ENCODE data around the gene KIAA0232.

The KIAA0232 gene

DNA sequence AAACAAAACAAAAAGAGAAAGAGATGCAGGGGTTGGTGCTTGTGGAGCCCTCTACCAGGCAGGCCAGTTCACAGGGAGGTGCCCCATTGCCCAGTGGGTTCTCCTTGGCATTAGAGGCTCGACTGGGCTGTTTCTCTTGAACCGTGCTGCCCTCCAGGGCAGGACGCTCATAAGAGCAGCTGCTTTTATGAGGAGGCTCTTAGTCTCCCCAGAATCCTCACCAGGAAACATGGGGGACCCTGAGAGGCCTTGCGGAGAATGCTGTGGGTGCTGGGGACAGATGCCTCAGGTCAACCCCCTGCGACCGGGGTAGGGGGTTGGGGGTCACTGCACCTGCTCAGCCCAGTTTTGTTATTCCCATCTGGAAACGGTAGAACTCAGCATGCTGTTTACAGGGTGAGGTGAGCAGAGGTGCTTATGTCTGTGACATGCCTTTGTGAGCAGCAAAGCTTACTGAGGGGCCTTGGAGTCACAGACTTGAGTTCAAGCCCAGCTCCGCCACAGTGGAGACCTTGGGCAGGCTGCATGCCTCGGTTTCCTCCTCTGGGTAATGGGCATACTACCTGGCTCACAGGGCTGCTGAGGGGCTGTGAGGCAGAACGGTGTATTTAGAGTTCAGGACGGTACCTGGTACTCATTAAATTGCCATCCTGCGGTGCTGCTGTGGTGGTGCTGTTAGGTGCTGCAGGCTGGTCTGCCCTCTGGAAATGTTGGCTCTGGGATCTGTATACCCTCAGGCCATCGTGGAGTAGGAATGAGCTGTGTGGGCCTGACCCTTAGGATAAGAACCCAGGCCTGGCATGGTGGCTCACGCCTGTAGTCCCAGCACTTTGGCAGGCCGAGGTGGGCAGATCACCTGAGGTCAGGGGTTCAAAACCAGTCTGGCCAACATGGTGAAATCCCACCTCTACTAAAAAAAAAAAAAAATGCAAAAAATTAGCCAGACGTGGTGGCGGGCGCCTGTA, 132.8 kb downstream of the KIAA0232 start:
- DNase-seq (ENCODE audit: insufficient read length, low spot score), result no peak
- TF ChIP-seq TAF1 (IDR thresholded peaks at IDR 0.05; ENCODE audit: low read depth, low read length) (no peak), PAX5 (IDR thresholded peaks at IDR 0.05; ENCODE audit: insufficient read depth, low read length, severe bottlenecking) (no peak), POLR2A (IDR thresholded peaks at IDR 0.05; ENCODE audit: low read depth, low read length) (no peak), POU2F2 (IDR thresholded peaks at IDR 0.05; ENCODE audit: low read depth, low read length) (no peak), POLR2AphosphoS5 (IDR thresholded peaks at IDR 0.05; ENCODE audit: low read depth, low read length) (no peak), SPI1 (IDR thresholded peaks at IDR 0.05; ENCODE audit: low read depth, low read length) (no peak)
- no peak for FAIRE-seq

DNA sequence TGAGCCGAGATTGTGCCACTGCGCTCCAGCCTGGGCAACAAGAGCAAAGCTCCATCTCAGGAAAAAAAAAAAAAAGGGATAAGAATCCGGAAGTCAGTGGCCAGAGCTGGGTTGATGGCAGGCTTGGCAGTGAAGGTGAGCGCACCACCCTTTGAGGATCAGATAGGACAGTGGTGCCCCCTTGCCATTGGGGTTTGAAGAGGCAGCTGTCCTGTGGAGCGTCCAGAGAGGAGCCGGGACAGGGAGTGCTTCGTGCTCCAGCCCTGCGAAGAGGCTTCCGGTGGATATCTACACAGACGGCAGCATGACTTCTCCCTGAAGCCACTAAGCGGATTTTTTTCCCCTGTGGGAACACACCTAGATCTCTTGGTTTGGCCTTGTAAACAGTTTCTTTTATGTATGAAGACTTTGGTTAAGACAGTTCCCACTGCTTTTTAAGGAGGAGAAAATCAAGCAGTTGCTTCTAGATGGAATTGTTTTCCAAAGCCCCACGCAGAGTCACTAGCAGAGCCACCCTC, 133.6 kb downstream of the KIAA0232 start:
- DNase-seq (ENCODE audit: insufficient read length, low spot score) (no peak), FAIRE-seq (no peak)
- no peak for TF ChIP-seq TAF1 (IDR thresholded peaks at IDR 0.05; ENCODE audit: low read depth, low read length)
- no peak for TF ChIP-seq POLR2AphosphoS5 (IDR thresholded peaks at IDR 0.05; ENCODE audit: low read depth, low read length)
- TF ChIP-seq POLR2A (IDR thresholded peaks at IDR 0.05; ENCODE audit: low read depth, low read length), result no peak
- TF ChIP-seq POU2F2 (IDR thresholded peaks at IDR 0.05; ENCODE audit: low read depth, low read length), result no peak
- no peak for TF ChIP-seq SPI1 (IDR thresholded peaks at IDR 0.05; ENCODE audit: low read depth, low read length)
- TF ChIP-seq PAX5 (IDR thresholded peaks at IDR 0.05; ENCODE audit: insufficient read depth, low read length, severe bottlenecking), result no peak

DNA sequence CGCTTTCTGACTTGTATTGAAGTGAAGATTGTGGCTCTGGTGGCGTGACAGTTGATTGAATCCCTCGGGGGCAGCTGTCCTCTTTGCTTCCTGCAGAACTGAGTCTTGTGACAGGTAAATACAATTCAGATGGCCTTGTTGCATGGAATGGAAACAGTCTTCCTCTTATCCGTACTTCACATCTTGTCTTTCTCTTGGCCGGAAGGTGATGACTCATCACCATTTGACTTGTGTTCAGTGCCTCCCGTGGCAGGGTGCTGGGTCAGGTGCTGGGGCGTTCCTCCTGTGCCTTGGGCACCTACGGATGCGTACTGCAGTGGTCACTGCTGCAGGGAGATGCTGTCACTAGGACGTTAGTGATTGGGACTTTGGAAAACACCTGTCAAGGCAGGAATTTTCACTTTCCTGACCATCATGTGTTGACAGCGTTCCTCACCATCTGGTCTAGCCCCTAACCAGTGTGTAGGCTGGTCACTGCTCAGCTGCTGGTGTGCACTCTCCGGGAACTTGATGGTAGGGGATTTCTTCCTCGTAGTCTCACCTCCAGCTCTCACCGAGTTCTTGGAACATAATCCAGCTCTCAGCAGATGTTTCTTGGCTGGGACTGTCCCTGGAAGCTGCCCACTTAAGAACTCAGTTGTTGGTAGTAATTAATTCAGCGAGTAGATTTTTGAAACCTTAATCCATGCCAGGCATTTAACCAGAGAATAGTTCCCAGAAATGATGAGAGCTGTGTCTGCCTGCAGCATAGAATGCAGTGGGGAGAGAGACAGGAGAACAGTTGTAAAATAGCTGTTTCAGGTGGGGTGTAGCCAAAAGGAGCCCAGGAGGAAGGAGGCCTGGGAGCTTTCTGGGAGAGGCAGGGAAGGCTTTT, 134.3 kb downstream of the KIAA0232 start:
- no peak for DNase-seq (ENCODE audit: insufficient read length, low spot score)
- TF ChIP-seq POLR2A (IDR thresholded peaks at IDR 0.05; ENCODE audit: low read depth, low read length), result no peak
- TF ChIP-seq PAX5 (IDR thresholded peaks at IDR 0.05; ENCODE audit: insufficient read depth, low read length, severe bottlenecking), result no peak
- no peak for TF ChIP-seq SPI1 (IDR thresholded peaks at IDR 0.05; ENCODE audit: low read depth, low read length)
- no peak for TF ChIP-seq POLR2AphosphoS5 (IDR thresholded peaks at IDR 0.05; ENCODE audit: low read depth, low read length)
- no peak for TF ChIP-seq TAF1 (IDR thresholded peaks at IDR 0.05; ENCODE audit: low read depth, low read length)
- no peak for TF ChIP-seq POU2F2 (IDR thresholded peaks at IDR 0.05; ENCODE audit: low read depth, low read length)
- FAIRE-seq, result peak; percentile 68

DNA sequence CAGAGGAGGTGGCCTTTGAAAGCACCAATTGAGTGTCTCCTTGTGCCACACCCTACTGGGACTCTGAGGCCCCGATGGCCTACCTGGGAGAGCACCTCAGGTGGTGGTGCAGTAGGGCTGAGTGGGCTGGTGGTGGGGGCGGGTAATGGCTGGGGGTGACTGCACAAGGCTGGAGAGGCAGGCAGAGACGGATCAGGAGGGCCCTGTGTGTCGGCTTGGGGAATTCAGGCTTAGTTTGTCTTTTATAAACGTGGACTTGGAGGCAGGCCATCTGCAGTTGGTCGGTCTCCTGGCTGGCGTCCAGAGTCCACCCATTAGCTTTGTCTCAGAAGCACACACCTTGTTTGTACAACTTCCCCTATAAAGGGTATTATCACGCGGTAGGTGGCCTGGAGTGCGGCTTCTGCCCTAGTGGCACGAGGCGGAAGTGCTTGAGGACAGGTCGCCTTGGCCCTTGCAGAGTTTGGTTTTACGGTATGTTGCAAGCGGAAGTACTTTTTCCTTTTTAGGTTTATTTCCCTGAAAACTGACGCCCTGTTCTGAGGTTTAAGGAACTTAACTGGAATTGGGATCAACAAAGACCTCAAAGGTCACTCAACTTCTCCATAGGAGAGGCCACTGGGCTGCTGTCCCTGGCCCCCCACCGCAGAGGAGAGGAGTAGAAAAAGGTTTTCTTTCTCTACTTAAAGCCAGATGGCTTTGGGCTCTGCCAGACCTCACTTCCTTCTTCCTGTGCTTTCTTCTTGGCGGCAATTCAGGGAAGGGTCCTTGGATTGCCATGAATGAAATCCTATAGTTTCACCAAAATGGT, 135.1 kb downstream of the KIAA0232 start:
- FAIRE-seq (peak; percentile 52), DNase-seq (ENCODE audit: insufficient read length, low spot score) (no peak)
- no peak for TF ChIP-seq TAF1 (IDR thresholded peaks at IDR 0.05; ENCODE audit: low read depth, low read length)
- TF ChIP-seq SPI1 (IDR thresholded peaks at IDR 0.05; ENCODE audit: low read depth, low read length), result no peak
- no peak for TF ChIP-seq POLR2AphosphoS5 (IDR thresholded peaks at IDR 0.05; ENCODE audit: low read depth, low read length)
- no peak for TF ChIP-seq PAX5 (IDR thresholded peaks at IDR 0.05; ENCODE audit: insufficient read depth, low read length, severe bottlenecking)
- TF ChIP-seq POLR2A (IDR thresholded peaks at IDR 0.05; ENCODE audit: low read depth, low read length), result no peak
- no peak for TF ChIP-seq POU2F2 (IDR thresholded peaks at IDR 0.05; ENCODE audit: low read depth, low read length)

DNA sequence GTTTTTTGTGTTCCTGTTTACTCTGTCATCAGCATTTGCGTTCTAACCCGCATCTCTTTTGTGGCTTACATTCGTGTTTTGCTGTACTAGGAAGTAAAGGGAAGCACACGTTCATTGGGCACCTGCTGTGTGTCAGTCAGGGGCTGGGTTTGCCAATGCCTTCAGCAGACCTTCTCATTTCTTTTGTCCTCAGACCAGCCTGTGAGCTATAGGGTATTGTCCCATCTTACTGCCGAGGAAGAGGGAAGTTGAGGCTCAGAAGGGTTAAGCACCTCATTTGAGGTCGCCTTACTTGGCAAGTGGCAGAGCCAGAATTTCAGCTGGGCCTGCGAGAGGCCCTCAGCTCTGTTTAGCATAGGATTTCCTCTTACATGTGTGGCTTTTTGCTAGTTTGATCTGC, 135.8 kb downstream of the KIAA0232 start:
- TF ChIP-seq PAX5 (IDR thresholded peaks at IDR 0.05; ENCODE audit: insufficient read depth, low read length, severe bottlenecking) (no peak), POLR2AphosphoS5 (IDR thresholded peaks at IDR 0.05; ENCODE audit: low read depth, low read length) (no peak), POU2F2 (IDR thresholded peaks at IDR 0.05; ENCODE audit: low read depth, low read length) (no peak), TAF1 (IDR thresholded peaks at IDR 0.05; ENCODE audit: low read depth, low read length) (no peak), SPI1 (IDR thresholded peaks at IDR 0.05; ENCODE audit: low read depth, low read length) (no peak), POLR2A (IDR thresholded peaks at IDR 0.05; ENCODE audit: low read depth, low read length) (no peak)
- FAIRE-seq (peak; percentile 76), DNase-seq (ENCODE audit: insufficient read length, low spot score) (no peak)

DNA sequence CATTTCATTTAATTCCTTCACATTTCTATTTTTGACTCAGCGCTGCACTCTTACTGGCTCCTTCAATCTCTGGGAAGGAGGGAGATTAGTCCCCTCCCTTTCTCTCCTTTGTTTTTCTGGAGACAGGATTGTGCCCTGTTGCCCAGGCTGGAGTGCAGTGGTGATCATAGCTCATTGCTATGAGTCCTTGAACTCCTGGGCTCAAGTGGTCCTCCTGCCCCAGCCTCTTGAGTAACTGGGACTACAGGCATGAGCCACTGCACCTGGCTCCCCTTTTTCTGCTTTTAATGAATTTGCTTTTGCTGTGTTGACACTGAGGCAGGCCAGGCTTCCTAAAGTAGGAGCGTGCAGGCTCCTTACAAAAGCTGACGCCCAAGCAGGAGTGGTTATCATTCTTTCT, 137.6 kb downstream of the KIAA0232 start:
- no peak for TF ChIP-seq SPI1 (IDR thresholded peaks at IDR 0.05; ENCODE audit: low read depth, low read length)
- TF ChIP-seq POU2F2 (IDR thresholded peaks at IDR 0.05; ENCODE audit: low read depth, low read length), result no peak
- no peak for TF ChIP-seq POLR2AphosphoS5 (IDR thresholded peaks at IDR 0.05; ENCODE audit: low read depth, low read length)
- TF ChIP-seq TAF1 (IDR thresholded peaks at IDR 0.05; ENCODE audit: low read depth, low read length), result no peak
- no peak for TF ChIP-seq POLR2A (IDR thresholded peaks at IDR 0.05; ENCODE audit: low read depth, low read length)
- TF ChIP-seq PAX5 (IDR thresholded peaks at IDR 0.05; ENCODE audit: insufficient read depth, low read length, severe bottlenecking), result no peak
- no peak for DNase-seq (ENCODE audit: insufficient read length, low spot score)
- FAIRE-seq, result no peak

DNA sequence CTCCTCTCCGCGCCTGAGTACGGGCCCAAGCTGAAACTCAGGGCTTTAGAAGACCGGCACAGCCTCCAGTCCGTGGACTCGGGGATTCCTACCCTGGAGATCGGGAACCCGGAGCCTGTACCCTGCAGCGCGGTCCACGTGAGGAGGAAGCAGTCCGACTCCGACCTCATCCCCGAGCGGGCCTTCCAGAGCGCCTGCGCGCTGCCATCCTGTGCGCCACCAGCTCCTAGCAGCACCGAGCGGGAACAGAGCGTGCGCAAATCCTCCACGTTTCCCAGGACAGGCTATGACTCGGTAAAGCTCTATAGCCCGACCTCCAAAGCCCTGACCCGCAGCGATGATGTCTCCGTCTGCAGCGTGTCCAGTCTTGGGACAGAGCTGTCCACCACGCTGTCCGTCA, 141.0 kb downstream of the KIAA0232 start:
- FAIRE-seq, result no peak
- no peak for DNase-seq (ENCODE audit: insufficient read length, low spot score)
- TF ChIP-seq PAX5 (IDR thresholded peaks at IDR 0.05; ENCODE audit: insufficient read depth, low read length, severe bottlenecking), result no peak
- TF ChIP-seq TAF1 (IDR thresholded peaks at IDR 0.05; ENCODE audit: low read depth, low read length), result no peak
- TF ChIP-seq POLR2A (IDR thresholded peaks at IDR 0.05; ENCODE audit: low read depth, low read length), result no peak
- TF ChIP-seq SPI1 (IDR thresholded peaks at IDR 0.05; ENCODE audit: low read depth, low read length), result no peak
- no peak for TF ChIP-seq POLR2AphosphoS5 (IDR thresholded peaks at IDR 0.05; ENCODE audit: low read depth, low read length)
- no peak for TF ChIP-seq POU2F2 (IDR thresholded peaks at IDR 0.05; ENCODE audit: low read depth, low read length)

DNA sequence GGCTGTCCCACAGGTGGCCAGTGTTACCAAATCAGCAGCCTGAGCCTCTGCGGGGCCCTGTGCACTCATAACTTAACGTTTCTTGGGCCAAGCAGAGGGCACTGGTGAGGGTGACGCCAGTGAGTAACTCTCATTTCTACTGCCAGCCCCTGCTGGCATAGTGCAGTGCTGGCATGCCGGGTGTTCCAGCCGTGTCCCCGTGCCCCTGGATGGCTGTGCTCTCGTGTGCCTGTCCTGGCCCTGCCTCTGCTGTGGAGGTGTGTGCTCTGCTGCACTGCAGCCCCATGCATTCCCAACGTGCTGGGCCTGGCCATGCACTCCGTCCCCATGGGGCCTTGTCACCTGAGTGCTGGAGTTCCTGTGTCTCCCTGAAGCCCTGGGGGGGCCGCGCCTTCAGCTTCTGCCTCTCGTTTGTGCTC, 141.8 kb downstream of the KIAA0232 start:
- no peak for FAIRE-seq
- no peak for DNase-seq (ENCODE audit: insufficient read length, low spot score)
- TF ChIP-seq POLR2AphosphoS5 (IDR thresholded peaks at IDR 0.05; ENCODE audit: low read depth, low read length) (no peak), SPI1 (IDR thresholded peaks at IDR 0.05; ENCODE audit: low read depth, low read length) (no peak), TAF1 (IDR thresholded peaks at IDR 0.05; ENCODE audit: low read depth, low read length) (no peak), POLR2A (IDR thresholded peaks at IDR 0.05; ENCODE audit: low read depth, low read length) (no peak), POU2F2 (IDR thresholded peaks at IDR 0.05; ENCODE audit: low read depth, low read length) (no peak), PAX5 (IDR thresholded peaks at IDR 0.05; ENCODE audit: insufficient read depth, low read length, severe bottlenecking) (no peak)

Measured in GM12891 (cell line).